GM21381 (cell line): Measurements from ENCODE around the gene IPCEF1.

Source experiments
- ATAC-seq: cut with Tn5 transposase; IDR thresholded peaks from one replicate; pipeline ENCODE4 v1.9.1; 2021; ENCODE audit warnings: mild to moderate bottlenecking, moderate library complexity; ENCODE audit not compliant: unreplicated experiment

The IPCEF1 gene

GRCh38 chr6:154356690-154357089 lies at the start of gene IPCEF1:
Gene IPCEF1 (minus strand): TSS chr6:154356803. CDS start chr6:154265947, 90,856 bp downstream.
- peak; percentile 27 for ATAC-seq

- no peak for ATAC-seq
Measured at GRCh38 chr6:154406301-154406700, 49.7 kb upstream of the IPCEF1 start.

- peak; percentile 42 for ATAC-seq
Measured at GRCh38 chr6:154404791-154405400, 48.3 kb upstream of the IPCEF1 start.

- no peak for ATAC-seq
Measured at GRCh38 chr6:154403788-154404187, 47.2 kb upstream of the IPCEF1 start.

- no peak for ATAC-seq
Measured at GRCh38 chr6:154402081-154402780, 45.6 kb upstream of the IPCEF1 start.

GRCh38 chr6:154399097-154399496 lies 42.5 kb upstream of the IPCEF1 start:
- ATAC-seq = no peak

- no peak for ATAC-seq
Measured at GRCh38 chr6:154397491-154398195, 41.0 kb upstream of the IPCEF1 start.

- no peak for ATAC-seq
Measured at GRCh38 chr6:154395878-154396277, 39.3 kb upstream of the IPCEF1 start.

GRCh38 chr6:154395316-154395715 lies 38.7 kb upstream of the IPCEF1 start:
- ATAC-seq = no peak

- ATAC-seq = no peak
Measured at GRCh38 chr6:154394571-154394970, 38.0 kb upstream of the IPCEF1 start.

- ATAC-seq = no peak
Measured at GRCh38 chr6:154390034-154390433, 33.4 kb upstream of the IPCEF1 start.

GRCh38 chr6:154388803-154389202 lies 32.2 kb upstream of the IPCEF1 start:
- no peak for ATAC-seq

GRCh38 chr6:154386848-154387717 lies 30.5 kb upstream of the IPCEF1 start:
- no peak for ATAC-seq

- no peak for ATAC-seq
Measured at GRCh38 chr6:154384191-154384590, 27.6 kb upstream of the IPCEF1 start.

GRCh38 chr6:154383273-154383672 lies 26.7 kb upstream of the IPCEF1 start:
- ATAC-seq = no peak

- no peak for ATAC-seq
Measured at GRCh38 chr6:154382740-154383139, 26.1 kb upstream of the IPCEF1 start.

- no peak for ATAC-seq
Measured at GRCh38 chr6:154381548-154381947, 24.9 kb upstream of the IPCEF1 start.

GRCh38 chr6:154380741-154381140 lies 24.1 kb upstream of the IPCEF1 start:
- ATAC-seq = no peak

- ATAC-seq = no peak
Measured at GRCh38 chr6:154379585-154379984, 23.0 kb upstream of the IPCEF1 start.

GRCh38 chr6:154378518-154378917 lies 21.9 kb upstream of the IPCEF1 start:
- no peak for ATAC-seq

- no peak for ATAC-seq
Measured at GRCh38 chr6:154377726-154378125, 21.1 kb upstream of the IPCEF1 start.
